ENCODE measurements around the gene RPAP3. TPM values are rescaled to one million over a fixed set of nuclear protein-coding genes. Genes with fewer than 3 reads are reported as not detected.
A peak's percentile ranks its signal among the peaks of the same experiment; 100 is the strongest.

RPAP3 gene, protein sequence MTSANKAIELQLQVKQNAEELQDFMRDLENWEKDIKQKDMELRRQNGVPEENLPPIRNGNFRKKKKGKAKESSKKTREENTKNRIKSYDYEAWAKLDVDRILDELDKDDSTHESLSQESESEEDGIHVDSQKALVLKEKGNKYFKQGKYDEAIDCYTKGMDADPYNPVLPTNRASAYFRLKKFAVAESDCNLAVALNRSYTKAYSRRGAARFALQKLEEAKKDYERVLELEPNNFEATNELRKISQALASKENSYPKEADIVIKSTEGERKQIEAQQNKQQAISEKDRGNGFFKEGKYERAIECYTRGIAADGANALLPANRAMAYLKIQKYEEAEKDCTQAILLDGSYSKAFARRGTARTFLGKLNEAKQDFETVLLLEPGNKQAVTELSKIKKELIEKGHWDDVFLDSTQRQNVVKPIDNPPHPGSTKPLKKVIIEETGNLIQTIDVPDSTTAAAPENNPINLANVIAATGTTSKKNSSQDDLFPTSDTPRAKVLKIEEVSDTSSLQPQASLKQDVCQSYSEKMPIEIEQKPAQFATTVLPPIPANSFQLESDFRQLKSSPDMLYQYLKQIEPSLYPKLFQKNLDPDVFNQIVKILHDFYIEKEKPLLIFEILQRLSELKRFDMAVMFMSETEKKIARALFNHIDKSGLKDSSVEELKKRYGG
- total RNA-seq = 15.7 and 27.7 TPM in 2 replicates

DNA sequence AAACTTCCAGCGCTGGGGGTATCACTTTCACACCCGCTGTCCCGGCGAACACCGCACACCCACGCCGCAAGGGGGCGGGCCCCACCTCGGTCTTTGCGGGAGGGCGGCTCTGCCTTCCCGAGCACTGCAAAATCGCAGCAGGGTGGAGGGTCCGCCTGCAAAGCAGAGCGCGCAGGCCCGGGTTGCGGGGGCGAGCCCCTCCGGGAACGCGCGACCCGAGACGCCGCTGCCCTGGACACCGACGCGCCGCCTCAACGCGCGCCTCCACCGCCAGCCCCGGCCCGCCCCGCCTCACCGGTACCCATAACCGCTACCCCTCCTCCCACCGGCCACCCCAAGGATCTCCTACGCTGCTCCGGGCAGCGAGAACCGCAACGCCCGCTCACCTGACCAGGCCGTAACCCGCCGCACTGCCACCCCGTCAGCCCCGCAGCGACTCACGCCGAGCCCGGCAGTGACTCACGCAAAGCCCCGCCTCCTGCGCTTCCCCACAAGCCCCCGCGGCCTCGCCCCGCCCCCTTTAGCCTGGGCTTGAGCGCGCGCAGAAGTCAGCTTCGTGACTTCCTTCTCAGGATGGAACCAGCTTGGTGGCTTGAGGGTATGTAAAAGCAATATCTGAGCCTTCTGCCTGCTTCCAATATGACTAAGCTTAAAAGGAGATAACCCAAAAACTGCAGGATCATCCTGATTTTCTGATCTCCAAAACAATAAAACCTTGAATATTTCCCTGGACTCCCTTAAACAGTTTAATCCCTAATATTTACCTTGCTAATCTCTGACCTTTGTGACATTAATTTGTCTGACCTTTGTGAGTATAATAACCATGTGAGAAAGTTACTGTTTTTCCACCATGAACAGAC is at the start of gene RPAP3:
TSS of gene RPAP3 (minus strand) at position 465 of the 860 bp plus-strand sequence. CDS start 3,190 bp downstream, outside the sequence.
- TF ChIP-seq, protein P1, sequence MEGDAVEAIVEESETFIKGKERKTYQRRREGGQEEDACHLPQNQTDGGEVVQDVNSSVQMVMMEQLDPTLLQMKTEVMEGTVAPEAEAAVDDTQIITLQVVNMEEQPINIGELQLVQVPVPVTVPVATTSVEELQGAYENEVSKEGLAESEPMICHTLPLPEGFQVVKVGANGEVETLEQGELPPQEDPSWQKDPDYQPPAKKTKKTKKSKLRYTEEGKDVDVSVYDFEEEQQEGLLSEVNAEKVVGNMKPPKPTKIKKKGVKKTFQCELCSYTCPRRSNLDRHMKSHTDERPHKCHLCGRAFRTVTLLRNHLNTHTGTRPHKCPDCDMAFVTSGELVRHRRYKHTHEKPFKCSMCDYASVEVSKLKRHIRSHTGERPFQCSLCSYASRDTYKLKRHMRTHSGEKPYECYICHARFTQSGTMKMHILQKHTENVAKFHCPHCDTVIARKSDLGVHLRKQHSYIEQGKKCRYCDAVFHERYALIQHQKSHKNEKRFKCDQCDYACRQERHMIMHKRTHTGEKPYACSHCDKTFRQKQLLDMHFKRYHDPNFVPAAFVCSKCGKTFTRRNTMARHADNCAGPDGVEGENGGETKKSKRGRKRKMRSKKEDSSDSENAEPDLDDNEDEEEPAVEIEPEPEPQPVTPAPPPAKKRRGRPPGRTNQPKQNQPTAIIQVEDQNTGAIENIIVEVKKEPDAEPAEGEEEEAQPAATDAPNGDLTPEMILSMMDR (IDR thresholded peaks at IDR 0.05; ENCODE audit: insufficient read depth, low read length, poor library complexity, severe bottlenecking) = peak; percentile 69
- peak; percentile 82 for DNase-seq (ENCODE audit: low read depth)

DNA sequence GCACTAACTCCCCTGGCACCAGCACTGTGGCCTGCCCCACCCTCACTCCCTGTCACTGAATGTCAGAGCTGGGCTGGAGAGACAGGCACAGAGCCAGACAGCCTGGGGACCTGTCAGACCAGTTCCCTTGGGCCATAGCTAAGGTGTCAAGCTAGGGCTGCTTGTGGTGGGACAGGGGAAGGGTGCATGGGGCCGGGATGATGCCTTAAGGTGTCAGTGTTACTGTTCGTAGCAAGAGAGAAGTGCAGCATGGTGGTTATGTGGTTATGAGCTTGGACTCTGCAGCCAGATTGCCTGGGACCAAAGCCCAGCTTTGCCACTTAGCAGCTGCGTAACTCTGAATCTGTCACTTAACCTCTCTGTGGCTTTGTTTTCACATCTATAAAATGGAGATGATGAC is 49.1 kb upstream of the RPAP3 start:
- TF ChIP-seq, protein P1 (IDR thresholded peaks at IDR 0.05; ENCODE audit: insufficient read depth, low read length, poor library complexity, severe bottlenecking) = no peak
- DNase-seq (ENCODE audit: low read depth) = no peak
- Histone ChIP-seq H3K27me3 (ENCODE audit: control insufficient read depth, insufficient read depth, low read length) (no peaks in the 10 kb centered on the region), H3K36me3 (ENCODE audit: control insufficient read depth, insufficient read depth, low read length) (no peaks in the 10 kb centered on the region), H3K4me3 (ENCODE audit: low read depth, low read length) (no peak overlapping the region)

More for the DNA sequence above, at the start of gene RPAP3:
- no peaks in the 10 kb centered on the region for H3K36me3 ChIP-seq (ENCODE audit: control insufficient read depth, insufficient read depth, low read length)
- H3K27me3 ChIP-seq (ENCODE audit: control insufficient read depth, insufficient read depth, low read length) = no peaks in the 10 kb centered on the region
- H3K4me3 ChIP-seq (ENCODE audit: low read depth, low read length) = peak within 1 kb of the TSS; percentile 78

DNA sequence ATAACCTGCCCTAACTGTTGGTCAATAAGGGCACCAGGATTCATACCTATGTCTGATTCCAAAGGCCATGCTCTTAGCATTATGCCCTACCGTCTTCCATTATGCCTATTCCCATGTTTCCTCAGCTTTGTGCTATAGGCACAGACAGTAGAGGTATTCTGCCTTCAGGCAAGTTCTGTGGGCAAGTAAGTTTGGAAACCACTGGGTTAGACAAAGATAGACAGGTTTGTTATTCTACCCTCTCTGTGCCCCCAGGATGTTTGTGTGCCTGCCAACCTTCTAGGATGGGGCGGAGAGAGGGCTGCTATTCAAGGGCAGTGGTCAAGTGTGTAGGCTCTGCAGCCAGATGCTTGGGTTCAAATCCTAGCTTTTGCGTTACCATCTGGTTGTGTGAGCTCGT is 48.3 kb upstream of the RPAP3 start:
- DNase-seq (ENCODE audit: low read depth) = no peak
- Histone ChIP-seq H3K36me3 (ENCODE audit: control insufficient read depth, insufficient read depth, low read length) (no peaks in the 10 kb centered on the region), H3K4me3 (ENCODE audit: low read depth, low read length) (no peak overlapping the region), H3K27me3 (ENCODE audit: control insufficient read depth, insufficient read depth, low read length) (peaks cover 2% of the 10 kb centered on the region)
- TF ChIP-seq, protein P1 (IDR thresholded peaks at IDR 0.05; ENCODE audit: insufficient read depth, low read length, poor library complexity, severe bottlenecking) = no peak

DNA sequence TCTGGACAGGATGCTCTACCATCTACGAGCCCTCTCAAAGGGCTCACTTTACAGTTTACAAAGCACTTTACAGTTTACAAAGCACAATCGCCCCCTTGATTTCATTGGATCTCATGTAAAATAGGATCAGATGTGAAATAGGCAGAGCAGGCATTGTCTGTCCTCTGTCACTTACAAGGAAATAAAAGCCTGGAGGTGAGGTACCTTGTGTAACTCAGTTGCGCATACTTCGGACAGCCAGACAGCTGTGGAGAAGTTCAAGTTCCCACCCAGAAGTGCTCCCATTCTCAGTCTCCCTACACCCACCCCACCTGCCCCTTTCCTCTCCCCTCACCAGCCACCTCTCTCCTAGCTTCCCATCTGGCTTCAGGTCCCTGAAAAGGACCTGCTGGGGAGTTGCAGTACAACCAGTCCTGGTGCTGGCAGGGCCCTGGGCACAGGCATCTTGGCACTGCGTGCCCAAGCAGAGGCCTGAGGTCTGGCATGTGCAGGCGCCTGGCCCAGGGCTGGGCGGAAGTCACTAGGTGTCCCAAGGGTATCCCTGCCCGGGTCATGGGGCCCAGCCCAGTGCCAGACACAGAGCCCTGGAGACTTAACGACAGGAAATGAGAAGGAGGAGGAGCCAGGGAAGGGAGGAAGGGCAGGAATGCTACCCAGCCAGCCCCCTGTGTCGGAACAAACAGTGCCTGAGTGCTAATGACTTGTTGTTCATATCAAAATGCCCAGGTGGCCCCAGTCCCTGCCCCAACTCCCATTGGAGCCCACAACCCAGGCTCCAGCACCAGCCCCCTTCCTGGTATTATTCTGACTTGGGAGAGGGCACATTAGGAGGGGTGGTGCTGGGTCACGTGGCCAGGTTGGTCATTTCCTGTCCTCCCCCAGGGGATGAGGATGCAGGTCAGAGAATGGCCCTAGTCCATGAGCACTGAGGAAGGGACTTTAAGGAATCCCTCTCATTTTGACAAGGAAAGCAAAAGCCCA is 47.5 kb upstream of the RPAP3 start:
- DNase-seq (ENCODE audit: low read depth) = no peak
- TF ChIP-seq, protein P1 (IDR thresholded peaks at IDR 0.05; ENCODE audit: insufficient read depth, low read length, poor library complexity, severe bottlenecking) = no peak
- H3K36me3 ChIP-seq (ENCODE audit: control insufficient read depth, insufficient read depth, low read length) = no peaks in the 10 kb centered on the region
- peaks cover 2% of the 10 kb centered on the region for H3K27me3 ChIP-seq (ENCODE audit: control insufficient read depth, insufficient read depth, low read length)
- no peak overlapping the region for H3K4me3 ChIP-seq (ENCODE audit: low read depth, low read length)

DNA sequence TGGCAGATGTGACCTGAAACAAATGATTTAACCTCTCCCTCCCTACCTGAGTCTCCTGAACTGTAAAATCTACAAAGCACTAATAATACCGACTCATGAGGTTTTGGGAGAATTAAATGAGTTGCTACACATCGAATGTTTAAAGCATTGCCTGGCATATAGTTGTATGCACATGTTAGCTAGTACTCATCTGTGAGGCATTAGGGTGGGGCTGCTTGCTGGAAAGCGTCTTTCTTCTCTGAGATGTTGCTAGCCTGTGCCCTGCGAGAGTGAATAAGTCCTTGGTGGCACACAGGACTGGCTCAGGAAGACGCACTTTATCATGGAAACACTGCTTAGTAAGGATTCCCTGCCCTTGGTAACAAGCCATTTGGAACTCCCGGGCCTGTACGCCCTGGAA is 46.7 kb upstream of the RPAP3 start:
- DNase-seq (ENCODE audit: low read depth) = no peak
- Histone ChIP-seq H3K27me3 (ENCODE audit: control insufficient read depth, insufficient read depth, low read length) (peaks cover 2% of the 10 kb centered on the region), H3K36me3 (ENCODE audit: control insufficient read depth, insufficient read depth, low read length) (no peaks in the 10 kb centered on the region), H3K4me3 (ENCODE audit: low read depth, low read length) (no peak overlapping the region)
- TF ChIP-seq, protein P1 (IDR thresholded peaks at IDR 0.05; ENCODE audit: insufficient read depth, low read length, poor library complexity, severe bottlenecking) = no peak

Measured in kidney epithelial cell (primary cell).